Brain microvascular endothelial cell (primary cell): ENCODE data around the gene EEF1E1.

ENCODE experiments used
- DNase-seq: peaks from one replicate; pipeline ENCODE4 v3.0.0-alpha.2; 2020
- H3K27ac ChIP-seq: fragments of 250-450 bp; sonication (Bioruptor Pico); 2 replicates; pipeline ENCODE4 v1.5.1; 2020; ENCODE audit warnings: mild to moderate bottlenecking, moderate library complexity
- H3K27me3 ChIP-seq: fragments of 250-450 bp; sonication (Bioruptor Pico); replicated peaks from 2 replicates; pipeline ENCODE4 v1.5.1; 2020; ENCODE audit warnings: mild to moderate bottlenecking
- H3K36me3 ChIP-seq: fragments of 250-450 bp; sonication (Bioruptor Pico); replicated peaks from 2 replicates; pipeline ENCODE4 v1.5.1; 2020; ENCODE audit warnings: mild to moderate bottlenecking
- H3K4me3 ChIP-seq: 2 replicates; pipeline ENCODE4 v1.5.1; 2011; ENCODE audit warnings: low read depth, mild to moderate bottlenecking, control low read depth, low read length, moderate library complexity
- in situ Hi-C: cut with HindIII; loops from 2 replicates; pipeline ENCODE4 v1.10.0; 2017; ENCODE audit warnings: low sequenced_read_pairs, low pct_ligation_motif_present
- TF ChIP-seq, protein P1 (sequence below): IDR thresholded peaks from 2 replicates; pipeline ENCODE4 v1.5.1; 2011; ENCODE audit warnings: low read depth, mild to moderate bottlenecking, moderate library complexity, low read length, control low read depth, inconsistent platforms; ENCODE audit errors: missing control alignments

Gene EEF1E1

GRCh38 chr6:8113131-8113654, 10.8 kb upstream of the EEF1E1 start:
- no peak overlapping the region for H3K4me3 ChIP-seq
- TF ChIP-seq, protein P1, sequence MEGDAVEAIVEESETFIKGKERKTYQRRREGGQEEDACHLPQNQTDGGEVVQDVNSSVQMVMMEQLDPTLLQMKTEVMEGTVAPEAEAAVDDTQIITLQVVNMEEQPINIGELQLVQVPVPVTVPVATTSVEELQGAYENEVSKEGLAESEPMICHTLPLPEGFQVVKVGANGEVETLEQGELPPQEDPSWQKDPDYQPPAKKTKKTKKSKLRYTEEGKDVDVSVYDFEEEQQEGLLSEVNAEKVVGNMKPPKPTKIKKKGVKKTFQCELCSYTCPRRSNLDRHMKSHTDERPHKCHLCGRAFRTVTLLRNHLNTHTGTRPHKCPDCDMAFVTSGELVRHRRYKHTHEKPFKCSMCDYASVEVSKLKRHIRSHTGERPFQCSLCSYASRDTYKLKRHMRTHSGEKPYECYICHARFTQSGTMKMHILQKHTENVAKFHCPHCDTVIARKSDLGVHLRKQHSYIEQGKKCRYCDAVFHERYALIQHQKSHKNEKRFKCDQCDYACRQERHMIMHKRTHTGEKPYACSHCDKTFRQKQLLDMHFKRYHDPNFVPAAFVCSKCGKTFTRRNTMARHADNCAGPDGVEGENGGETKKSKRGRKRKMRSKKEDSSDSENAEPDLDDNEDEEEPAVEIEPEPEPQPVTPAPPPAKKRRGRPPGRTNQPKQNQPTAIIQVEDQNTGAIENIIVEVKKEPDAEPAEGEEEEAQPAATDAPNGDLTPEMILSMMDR: no peak
- no peak for DNase-seq
- in situ Hi-C loops: no loop called here
- H3K36me3 ChIP-seq: no peaks in the 10 kb centered on the region
- H3K27me3 ChIP-seq: no peaks in the 10 kb centered on the region
- H3K27ac ChIP-seq: no peak overlapping the region

DNA sequence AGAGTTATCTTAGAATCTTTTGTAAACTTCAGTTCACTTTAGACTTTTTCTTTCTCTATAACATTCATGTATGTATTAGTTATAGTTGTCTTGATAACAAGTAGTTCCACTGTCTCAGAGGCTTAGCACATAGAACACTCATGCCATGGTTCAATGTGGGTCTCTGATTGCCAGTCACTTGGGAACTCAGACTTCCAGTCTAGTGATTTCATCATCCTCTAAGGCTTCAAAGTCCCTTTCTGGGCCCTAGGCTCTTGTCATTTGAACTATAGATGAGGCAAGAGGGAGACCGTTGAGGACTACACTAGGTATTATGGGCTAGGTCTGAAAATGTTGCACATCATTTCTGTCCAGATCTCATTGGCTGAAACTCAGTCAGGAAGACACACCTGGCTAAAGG, 8.4 kb upstream of the EEF1E1 start:
- Histone ChIP-seq H3K27me3 (no peaks in the 10 kb centered on the region), H3K36me3 (no peaks in the 10 kb centered on the region), H3K4me3 (no peak overlapping the region), H3K27ac (no peak overlapping the region)
- DNase-seq: no peak
- in situ Hi-C loops: no loop called here
- TF ChIP-seq, protein P1: no peak

- TF ChIP-seq, protein P1: no peak
- in situ Hi-C loops: no loop called here
- Histone ChIP-seq H3K27ac (no peak overlapping the region), H3K36me3 (no peaks in the 10 kb centered on the region), H3K27me3 (no peaks in the 10 kb centered on the region), H3K4me3 (no peak overlapping the region)
- DNase-seq: no peak
Observed at GRCh38 chr6:8110117-8110721, 7.9 kb upstream of the EEF1E1 start.

GRCh38 chr6:8108759-8109539, 6.6 kb upstream of the EEF1E1 start:
- H3K27me3 ChIP-seq: no peaks in the 10 kb centered on the region
- in situ Hi-C loops: no loop called here
- H3K36me3 ChIP-seq: no peaks in the 10 kb centered on the region
- DNase-seq: no peak
- H3K4me3 ChIP-seq: no peak overlapping the region
- H3K27ac ChIP-seq: peak overlapping the region; percentile 83
- TF ChIP-seq, protein P1: no peak

DNA sequence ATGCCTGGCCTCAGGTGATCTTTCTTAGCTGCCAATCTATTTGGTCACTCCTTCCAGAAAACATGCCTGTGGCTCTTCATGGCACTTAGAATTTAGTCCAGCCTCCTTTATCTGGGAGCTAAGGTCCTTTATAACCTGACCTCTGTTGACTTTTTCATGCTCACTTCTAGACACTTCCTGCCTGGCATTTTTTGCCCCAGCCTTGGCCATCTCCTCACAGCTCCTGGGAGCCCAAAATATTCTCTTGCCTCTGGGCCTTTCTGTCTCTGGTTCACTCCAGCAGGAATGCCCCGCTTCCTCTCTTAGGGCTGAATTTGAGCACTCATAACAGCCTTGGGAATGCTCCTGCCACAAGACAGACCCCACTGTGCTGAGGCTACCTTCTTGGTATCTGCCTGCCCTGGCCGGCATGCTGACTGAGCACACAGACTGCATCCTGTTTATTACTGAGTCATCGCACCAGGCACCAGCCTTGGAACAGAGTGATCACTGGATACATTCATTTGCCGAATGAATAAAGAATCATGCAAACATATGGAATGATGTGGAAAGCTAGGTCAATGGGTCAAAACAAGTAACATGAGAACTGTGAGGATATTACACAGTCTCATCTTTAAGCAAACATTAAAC, 5.8 kb upstream of the EEF1E1 start:
- H3K27ac ChIP-seq: peak overlapping the region; percentile 83
- TF ChIP-seq, protein P1: no peak
- no peaks in the 10 kb centered on the region for H3K36me3 ChIP-seq
- DNase-seq: peak; percentile 96
- H3K4me3 ChIP-seq: no peak overlapping the region
- in situ Hi-C loops: no loop called here
- H3K27me3 ChIP-seq: no peaks in the 10 kb centered on the region
